ENCODE data around the gene CACNA1F.

Gene CACNA1F

DNA sequence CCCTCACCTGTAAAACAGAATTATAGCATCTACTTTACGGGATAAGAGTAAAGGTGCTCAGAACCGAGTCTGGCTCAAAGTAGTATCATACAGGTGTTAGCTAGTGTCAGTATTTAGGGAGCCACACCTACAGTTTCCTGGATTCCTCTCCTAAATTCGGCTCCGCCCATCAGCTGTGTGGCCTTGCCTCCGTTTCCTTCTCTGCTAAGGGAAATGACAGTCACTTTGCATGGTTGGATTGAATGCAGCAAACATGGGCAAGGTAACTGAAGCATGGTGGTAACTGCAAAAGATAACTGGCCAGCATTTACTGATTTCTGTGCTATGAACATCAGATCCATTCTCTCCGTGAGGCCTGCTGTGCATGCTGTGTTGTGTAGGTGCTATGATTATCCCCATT, 39.3 kb upstream of the CACNA1F start:
- TF ChIP-seq, protein P1, sequence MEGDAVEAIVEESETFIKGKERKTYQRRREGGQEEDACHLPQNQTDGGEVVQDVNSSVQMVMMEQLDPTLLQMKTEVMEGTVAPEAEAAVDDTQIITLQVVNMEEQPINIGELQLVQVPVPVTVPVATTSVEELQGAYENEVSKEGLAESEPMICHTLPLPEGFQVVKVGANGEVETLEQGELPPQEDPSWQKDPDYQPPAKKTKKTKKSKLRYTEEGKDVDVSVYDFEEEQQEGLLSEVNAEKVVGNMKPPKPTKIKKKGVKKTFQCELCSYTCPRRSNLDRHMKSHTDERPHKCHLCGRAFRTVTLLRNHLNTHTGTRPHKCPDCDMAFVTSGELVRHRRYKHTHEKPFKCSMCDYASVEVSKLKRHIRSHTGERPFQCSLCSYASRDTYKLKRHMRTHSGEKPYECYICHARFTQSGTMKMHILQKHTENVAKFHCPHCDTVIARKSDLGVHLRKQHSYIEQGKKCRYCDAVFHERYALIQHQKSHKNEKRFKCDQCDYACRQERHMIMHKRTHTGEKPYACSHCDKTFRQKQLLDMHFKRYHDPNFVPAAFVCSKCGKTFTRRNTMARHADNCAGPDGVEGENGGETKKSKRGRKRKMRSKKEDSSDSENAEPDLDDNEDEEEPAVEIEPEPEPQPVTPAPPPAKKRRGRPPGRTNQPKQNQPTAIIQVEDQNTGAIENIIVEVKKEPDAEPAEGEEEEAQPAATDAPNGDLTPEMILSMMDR (IDR thresholded peaks at IDR 0.05): no peak
- no peak for DNase-seq (ENCODE audit: low spot score)
- H3K4me3 ChIP-seq: peak overlapping the region; percentile 88
- no peak overlapping the region for H3K27ac ChIP-seq

- H3K27ac ChIP-seq: no peak overlapping the region
Observed at GRCh38 chrX:49271341-49271740, 38.2 kb upstream of the CACNA1F start.

DNA sequence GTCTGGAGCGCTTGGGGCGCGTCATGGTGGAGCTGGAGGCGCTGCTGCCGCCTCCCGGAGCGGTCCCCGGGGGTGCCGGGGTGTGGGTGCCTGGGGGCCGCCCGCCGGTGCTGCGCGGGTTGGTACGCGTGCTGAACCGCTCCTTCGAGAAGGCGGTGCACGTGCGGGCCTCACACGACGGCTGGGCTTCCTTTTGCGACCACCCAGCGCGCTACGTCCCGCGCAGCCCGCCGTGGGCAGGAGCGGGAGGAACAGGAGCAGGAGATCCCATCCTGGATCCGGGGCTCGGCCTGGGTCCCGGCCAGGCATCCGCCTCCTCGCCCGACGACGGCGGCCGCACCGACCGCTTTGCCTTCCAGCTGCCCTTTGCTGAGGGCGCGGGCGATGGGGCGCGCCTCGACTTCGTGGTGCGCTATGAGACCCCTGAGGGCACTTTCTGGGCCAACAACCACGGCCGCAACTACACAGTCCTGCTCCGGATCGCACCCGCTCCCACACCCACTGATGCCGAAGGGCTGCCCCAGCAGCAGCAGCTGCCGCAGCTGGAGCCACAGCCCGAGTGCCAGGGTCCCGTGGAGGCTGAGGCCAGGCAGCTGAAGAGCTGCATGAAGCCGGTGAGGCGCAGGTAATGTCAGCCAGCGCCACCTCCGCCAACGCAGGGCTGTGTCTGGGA, 37.2 kb upstream of the CACNA1F start:
- Histone ChIP-seq H3K4me3 (peak overlapping the region; percentile 88), H3K27ac (peak overlapping the region; percentile 87 to 97)
- TF ChIP-seq, protein P1 (IDR thresholded peaks at IDR 0.05): no peak
- DNase-seq (ENCODE audit: low spot score): no peak

More at GRCh38 chrX:49271341-49271740, 38.2 kb upstream of the CACNA1F start:
- DNase-seq (ENCODE audit: low spot score): no peak
- H3K4me3 ChIP-seq: peak overlapping the region; percentile 88
- TF ChIP-seq, protein P1 (IDR thresholded peaks at IDR 0.05): no peak

DNA sequence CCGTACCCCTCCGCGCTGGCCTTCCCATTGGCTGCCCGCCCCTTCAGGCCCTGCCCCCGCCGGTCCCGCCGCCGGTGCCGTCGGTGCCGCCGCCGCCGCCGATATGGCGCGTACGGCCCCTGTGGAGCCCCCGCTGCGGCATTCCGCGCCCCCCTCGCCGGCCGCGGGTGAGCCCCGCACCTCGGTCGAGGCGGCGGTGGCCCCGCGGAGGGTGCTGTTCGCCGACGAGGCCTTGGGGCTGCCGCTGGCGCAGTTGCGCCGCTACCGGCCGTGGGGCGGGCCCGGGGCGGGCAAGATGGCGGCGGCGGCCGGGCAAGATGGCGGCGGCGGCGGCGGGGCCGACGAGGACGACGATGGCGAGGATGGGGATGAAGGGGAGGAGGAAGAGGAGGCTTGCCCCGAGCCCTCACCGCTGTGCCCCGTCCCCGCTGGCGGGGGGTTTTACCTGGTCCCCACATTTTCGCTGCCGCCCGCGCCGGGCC, 36.7 kb upstream of the CACNA1F start, which contains the start of gene PPP1R3F:
Gene PPP1R3F, plus strand, starts transcription at position 27 of the 482 bp plus-strand sequence. Its CDS starts 77 bp downstream, at position 104.
- Histone ChIP-seq H3K27ac (peak within 1 kb of the TSS; percentile 87 to 97), H3K4me3 (peak within 1 kb of the TSS; percentile 88)
- TF ChIP-seq, protein P1 (IDR thresholded peaks at IDR 0.05): no peak
- DNase-seq (ENCODE audit: low spot score): no peak

DNA sequence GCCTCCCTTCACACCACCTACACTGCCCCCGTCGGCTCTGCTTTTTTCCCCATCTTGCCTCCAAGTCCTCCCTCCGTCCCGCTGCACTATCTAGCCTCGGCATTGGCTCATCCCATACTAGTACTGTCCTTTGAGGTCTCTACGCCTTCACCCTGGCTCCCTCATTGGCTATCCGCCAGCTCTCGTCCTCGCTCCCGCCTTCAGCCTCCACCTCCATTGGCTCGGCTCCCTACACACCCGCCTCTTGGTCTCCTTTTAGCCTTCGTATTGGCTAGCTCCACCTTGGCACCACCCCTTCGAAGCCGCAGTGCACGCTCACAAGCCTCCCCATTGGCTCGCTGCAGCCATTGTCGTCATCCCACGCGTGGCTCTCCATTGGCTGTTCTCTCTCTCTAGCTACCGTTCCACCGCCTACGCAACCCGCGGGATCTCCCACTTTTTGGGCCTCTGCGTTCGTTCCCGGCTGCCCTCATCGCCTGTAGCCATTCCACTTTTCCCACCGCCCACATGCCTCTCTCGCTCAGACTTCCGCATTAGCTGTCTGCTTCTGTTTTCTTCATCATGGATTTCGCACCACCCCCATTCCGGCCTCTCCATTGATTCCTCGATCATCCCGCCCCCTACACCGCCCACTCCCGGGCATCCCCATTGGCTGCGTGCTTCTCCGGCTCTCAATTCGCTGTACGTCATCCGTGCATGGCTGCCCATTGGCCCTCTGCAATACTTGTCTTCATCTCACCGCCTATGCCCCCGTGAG, 36.0 kb upstream of the CACNA1F start:
- TF ChIP-seq, protein P1 (IDR thresholded peaks at IDR 0.05): no peak
- Histone ChIP-seq H3K4me3 (peak overlapping the region; percentile 88), H3K27ac (peak overlapping the region; percentile 87 to 97)
- peak; percentile 97 for DNase-seq (ENCODE audit: low spot score)

DNA sequence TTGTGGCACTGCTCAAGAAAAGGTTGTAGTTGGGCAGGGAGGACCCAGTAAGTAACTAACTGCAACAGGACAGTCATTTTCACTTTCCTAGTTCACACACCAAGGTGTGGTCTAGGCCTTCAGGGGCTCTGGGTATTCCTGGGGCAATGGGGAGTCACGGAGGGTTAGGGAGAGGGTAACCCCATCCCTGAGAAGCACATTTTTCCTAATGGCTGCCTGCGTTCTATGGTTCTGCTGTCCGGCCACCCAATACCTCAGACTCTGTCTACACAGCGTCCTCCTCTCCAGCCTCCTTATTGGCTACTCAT, 35.5 kb upstream of the CACNA1F start:
- H3K27ac ChIP-seq: peak overlapping the region; percentile 87 to 97
- DNase-seq (ENCODE audit: low spot score): no peak
- TF ChIP-seq, protein P1 (IDR thresholded peaks at IDR 0.05): no peak
- H3K4me3 ChIP-seq: peak overlapping the region; percentile 88

Data from coronary artery (tissue), 2 donors.